ENCODE data around the gene METTL8. TPM values are rescaled to one million over a fixed set of nuclear protein-coding genes. Genes with fewer than 3 reads are reported as not detected.
A peak's percentile ranks its signal among the peaks of the same experiment; 100 is the strongest.

Gene METTL8
- total RNA-seq, 1 donor from 2014 or later = 21.7 TPM

DNA sequence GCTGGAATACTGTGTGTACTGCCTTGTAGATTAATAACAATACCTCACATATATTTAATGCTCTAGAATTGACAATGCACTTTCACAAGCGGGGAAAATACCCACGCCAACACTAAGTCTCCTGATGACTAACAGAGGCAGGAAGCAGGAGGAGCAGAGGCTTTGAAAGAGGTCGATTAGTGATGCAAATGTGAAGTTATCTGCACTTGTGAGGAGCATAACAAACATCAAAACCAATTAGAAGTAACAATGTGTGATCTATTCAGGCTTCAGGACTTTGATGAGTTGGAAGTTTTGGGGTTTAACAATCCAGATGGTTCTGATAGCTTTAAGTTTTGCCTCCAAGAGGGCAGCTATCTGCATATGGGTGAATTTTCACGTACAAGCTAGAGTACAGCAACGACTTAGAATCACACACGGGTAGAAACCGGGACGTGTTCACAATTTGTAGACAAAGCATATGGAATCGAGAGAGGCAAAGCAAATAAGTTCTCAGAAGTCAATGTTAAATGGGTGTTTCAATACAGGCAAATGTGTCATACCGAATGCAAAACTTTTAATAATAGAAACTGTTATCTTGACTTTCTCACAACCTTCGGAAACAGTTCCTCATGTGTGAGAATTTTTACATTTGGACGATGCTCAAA, 114.5 kb downstream of the METTL8 start:
- Mint-ChIP-seq H3K36me3 (ENCODE audit: unreplicated experiment) (peaks cover 18% of the 10 kb centered on the region), H3K4me3 (ENCODE audit: unreplicated experiment) (no peak overlapping the region), H3K27ac (ENCODE audit: unreplicated experiment) (no peak overlapping the region), H3K9me3 (ENCODE audit: unreplicated experiment) (no peaks in the 10 kb centered on the region), H3K27me3 (ENCODE audit: unreplicated experiment) (no peaks in the 10 kb centered on the region), H3K4me1 (ENCODE audit: unreplicated experiment) (peaks cover 36% of the 10 kb centered on the region)
- no peak for DNase-seq (ENCODE audit: extremely low spot score, unreplicated experiment)
- no peak for TF ChIP-seq CTCF (IDR thresholded peaks at IDR 0.05)

DNA sequence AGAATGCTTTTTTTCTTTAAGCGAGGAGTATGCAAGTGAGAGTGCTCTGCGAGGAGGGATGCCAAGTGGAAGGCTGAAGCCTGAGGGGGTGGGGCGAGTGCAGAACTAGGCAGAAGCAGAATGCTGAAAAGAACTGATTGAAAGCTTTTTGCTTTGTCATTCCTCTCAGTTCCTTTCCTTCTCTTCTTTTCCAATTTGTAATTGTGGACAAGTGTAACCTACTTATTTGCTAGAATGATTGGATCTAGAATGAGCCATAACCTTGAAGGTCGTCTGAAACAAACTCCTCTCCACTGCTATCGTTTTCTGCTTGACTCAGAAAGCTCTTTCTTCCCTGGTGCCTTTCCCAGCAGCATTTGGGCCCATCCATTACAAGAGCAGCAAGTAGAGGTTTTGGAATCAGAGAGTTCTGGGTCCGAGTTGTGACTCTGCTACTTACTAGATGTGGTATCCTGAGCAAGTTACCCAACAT, 115.3 kb downstream of the METTL8 start:
- H3K27ac Mint-ChIP-seq (ENCODE audit: unreplicated experiment) = peak overlapping the region; percentile 27
- H3K4me3 Mint-ChIP-seq (ENCODE audit: unreplicated experiment) = no peak overlapping the region
- H3K27me3 Mint-ChIP-seq (ENCODE audit: unreplicated experiment) = no peaks in the 10 kb centered on the region

GRCh38 chr2:171317492-171318125, 116.2 kb downstream of the METTL8 start:
- Mint-ChIP-seq H3K36me3 (ENCODE audit: unreplicated experiment) (peaks cover 12% of the 10 kb centered on the region), H3K9me3 (ENCODE audit: unreplicated experiment) (no peaks in the 10 kb centered on the region), H3K4me3 (ENCODE audit: unreplicated experiment) (no peak overlapping the region), H3K27ac (ENCODE audit: unreplicated experiment) (no peak overlapping the region), H3K4me1 (ENCODE audit: unreplicated experiment) (peaks cover 35% of the 10 kb centered on the region), H3K27me3 (ENCODE audit: unreplicated experiment) (no peaks in the 10 kb centered on the region)
- TF ChIP-seq CTCF (IDR thresholded peaks at IDR 0.05) = no peak
- no peak for DNase-seq (ENCODE audit: extremely low spot score, unreplicated experiment)

More for the DNA sequence above, 115.3 kb downstream of the METTL8 start:
- Mint-ChIP-seq H3K9me3 (ENCODE audit: unreplicated experiment) (no peaks in the 10 kb centered on the region), H3K36me3 (ENCODE audit: unreplicated experiment) (peaks cover 13% of the 10 kb centered on the region), H3K4me1 (ENCODE audit: unreplicated experiment) (peaks cover 35% of the 10 kb centered on the region)
- TF ChIP-seq CTCF (IDR thresholded peaks at IDR 0.05) = no peak
- no peak for DNase-seq (ENCODE audit: extremely low spot score, unreplicated experiment)

GRCh38 chr2:171316755-171317337, 116.9 kb downstream of the METTL8 start:
- Mint-ChIP-seq H3K27me3 (ENCODE audit: unreplicated experiment) (no peaks in the 10 kb centered on the region), H3K36me3 (ENCODE audit: unreplicated experiment) (peaks cover 14% of the 10 kb centered on the region), H3K4me3 (ENCODE audit: unreplicated experiment) (no peak overlapping the region), H3K9me3 (ENCODE audit: unreplicated experiment) (peaks cover 2% of the 10 kb centered on the region), H3K4me1 (ENCODE audit: unreplicated experiment) (peaks cover 35% of the 10 kb centered on the region), H3K27ac (ENCODE audit: unreplicated experiment) (no peak overlapping the region)
- DNase-seq (ENCODE audit: extremely low spot score, unreplicated experiment) = no peak
- no peak for TF ChIP-seq CTCF (IDR thresholded peaks at IDR 0.05)

DNA sequence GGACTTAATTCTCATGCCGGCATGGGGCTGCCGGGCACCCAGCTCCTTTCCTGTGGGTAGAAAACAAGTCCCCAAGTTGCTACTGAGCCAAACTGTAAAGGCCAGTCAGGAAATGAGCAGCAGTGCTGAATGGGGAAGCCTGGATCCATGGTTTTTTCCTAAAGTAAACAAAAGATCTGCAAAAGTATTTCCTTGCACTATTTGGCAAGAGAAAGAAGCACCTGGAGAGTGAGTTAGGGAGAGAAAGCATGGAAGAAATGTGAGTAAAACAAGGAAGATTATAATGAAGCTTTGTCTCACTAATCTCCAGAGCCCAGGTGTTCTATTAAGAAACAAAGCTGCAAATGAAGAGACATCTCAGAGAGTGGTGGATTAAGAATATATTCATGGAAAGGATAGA, 117.6 kb downstream of the METTL8 start:
- Mint-ChIP-seq H3K4me3 (ENCODE audit: unreplicated experiment) (no peak overlapping the region), H3K36me3 (ENCODE audit: unreplicated experiment) (peaks cover 19% of the 10 kb centered on the region), H3K4me1 (ENCODE audit: unreplicated experiment) (peaks cover 35% of the 10 kb centered on the region), H3K27me3 (ENCODE audit: unreplicated experiment) (no peaks in the 10 kb centered on the region), H3K9me3 (ENCODE audit: unreplicated experiment) (peaks cover 7% of the 10 kb centered on the region), H3K27ac (ENCODE audit: unreplicated experiment) (no peak overlapping the region)
- TF ChIP-seq CTCF (IDR thresholded peaks at IDR 0.05) = no peak
- DNase-seq (ENCODE audit: extremely low spot score, unreplicated experiment) = no peak
